H9 (cell line): ENCODE data around the gene CLEC18C. TPM values are rescaled to one million over a fixed set of nuclear protein-coding genes. Genes with fewer than 3 reads are reported as not detected.
"Not testable (repeated sequence)": the region's sequence is repeated elsewhere in the genome, so short reads cannot be mapped to it uniquely, and the experiment has no call there.

Experiments used
- DNase-seq: peaks from one replicate; pipeline ENCODE4 v3.0.0-alpha.2; 2017
- H2AFZ ChIP-seq: one replicate; pipeline ENCODE4 v1.6.1; 2013; ENCODE audit warnings: mild to moderate bottlenecking, low read length, control low read depth, moderate library complexity
- H2AK5ac ChIP-seq: 2 replicates; pipeline ENCODE4 v1.6.1; 2013; ENCODE audit warnings: low read length, control low read depth, mixed read lengths; ENCODE audit not compliant: insufficient read length
- H2BK120ac ChIP-seq: one replicate; pipeline ENCODE4 v1.6.1; 2013; ENCODE audit warnings: low read depth, mild to moderate bottlenecking, low read length, control low read depth, inconsistent platforms; ENCODE audit not compliant: poor library complexity, severe bottlenecking
- H2BK12ac ChIP-seq: 2 replicates; pipeline ENCODE4 v1.6.1; 2013; ENCODE audit warnings: low read length, control low read depth, mixed read lengths, low read depth; ENCODE audit not compliant: insufficient read length
- H2BK15ac ChIP-seq: 2 replicates; pipeline ENCODE4 v1.6.1; 2013; ENCODE audit warnings: low read depth, low read length, control low read depth
- H2BK20ac ChIP-seq: one replicate; pipeline ENCODE4 v1.6.1; 2013; ENCODE audit warnings: low read depth, mild to moderate bottlenecking, low read length, control low read depth, inconsistent platforms; ENCODE audit not compliant: poor library complexity, severe bottlenecking
- H2BK5ac ChIP-seq: 2 replicates; pipeline ENCODE4 v1.6.1; 2013; ENCODE audit warnings: low read length, control low read depth, mixed read lengths; ENCODE audit not compliant: insufficient read length
- H3K14ac ChIP-seq: 2 replicates; pipeline ENCODE4 v1.6.1; 2013; ENCODE audit warnings: low read length, control low read depth; ENCODE audit not compliant: insufficient read depth
- H3K18ac ChIP-seq: 2 replicates; pipeline ENCODE4 v1.6.1; 2013; ENCODE audit warnings: low read depth, mild to moderate bottlenecking, mixed read lengths, low read length, control low read depth; ENCODE audit not compliant: insufficient read length
- H3K23ac ChIP-seq: 2 replicates; pipeline ENCODE4 v1.6.1; 2013; ENCODE audit warnings: low read length, control low read depth, mixed read lengths, low read depth; ENCODE audit not compliant: insufficient read length
- H3K23me2 ChIP-seq: 2 replicates; pipeline ENCODE4 v1.6.1; 2013; ENCODE audit warnings: low read depth, mild to moderate bottlenecking, mixed read lengths, low read length, control low read depth; ENCODE audit not compliant: insufficient read length, poor library complexity, severe bottlenecking
- H3K27ac ChIP-seq: 2 replicates; pipeline ENCODE4 v1.5.1; 2013; ENCODE audit warnings: low read length, control low read depth, mixed read lengths, low read depth; ENCODE audit not compliant: insufficient read length
- H3K27me3 ChIP-seq: 2 replicates; pipeline ENCODE4 v1.6.1; 2013; ENCODE audit warnings: low read length, control low read depth, inconsistent platforms; ENCODE audit not compliant: insufficient read depth
- H3K4ac ChIP-seq: 2 replicates; pipeline ENCODE4 v1.6.1; 2013; ENCODE audit warnings: low read depth, mild to moderate bottlenecking, control low read depth, inconsistent platforms, low read length, moderate library complexity
- H3K4me1 ChIP-seq: 2 replicates; pipeline ENCODE4 v1.6.1; 2013; ENCODE audit warnings: low read length, control low read depth, inconsistent platforms; ENCODE audit not compliant: insufficient read depth
- H3K4me2 ChIP-seq: 2 replicates; pipeline ENCODE4 v1.6.1; 2013; ENCODE audit warnings: low read length, control low read depth, mixed read lengths; ENCODE audit not compliant: insufficient read length, insufficient read depth
- H3K56ac ChIP-seq: 2 replicates; pipeline ENCODE4 v1.6.1; 2013; ENCODE audit warnings: low read depth, mild to moderate bottlenecking, mixed read lengths, low read length, control low read depth; ENCODE audit not compliant: insufficient read length
- H3K79me1 ChIP-seq: 2 replicates; pipeline ENCODE4 v1.6.1; 2013; ENCODE audit warnings: low read depth, mild to moderate bottlenecking, moderate library complexity, low read length, control low read depth, inconsistent platforms; ENCODE audit not compliant: insufficient read depth, poor library complexity, severe bottlenecking
- H3K79me2 ChIP-seq: 2 replicates; pipeline ENCODE4 v1.6.1; 2013; ENCODE audit warnings: low read length, control low read depth, inconsistent platforms; ENCODE audit not compliant: insufficient read depth
- H3K9ac ChIP-seq: 2 replicates; pipeline ENCODE4 v1.6.1; 2013; ENCODE audit warnings: low read length, control low read depth, mixed read lengths; ENCODE audit not compliant: insufficient read length; ENCODE audit errors: extremely low read depth
- H3K9me3 ChIP-seq: one replicate; pipeline ENCODE4 v1.6.1; 2013; ENCODE audit warnings: low read depth, low read length, inconsistent platforms; ENCODE audit not compliant: control insufficient read depth
- H3T11ph ChIP-seq: one replicate; pipeline ENCODE4 v1.6.1; 2013; ENCODE audit warnings: mild to moderate bottlenecking, low read length, control low read depth, inconsistent platforms
- H4K20me1 ChIP-seq: one replicate; pipeline ENCODE4 v1.6.1; 2013; ENCODE audit not compliant: control insufficient read depth, insufficient read length, insufficient read depth
- H4K5ac ChIP-seq: 2 replicates; pipeline ENCODE4 v1.6.1; 2013; ENCODE audit warnings: low read depth, mild to moderate bottlenecking, mixed read lengths, low read length, control low read depth; ENCODE audit not compliant: insufficient read length
- H4K8ac ChIP-seq: replicated peaks from 2 replicates; pipeline ENCODE4 v1.6.1; 2013; ENCODE audit warnings: low read length, control low read depth, mixed read lengths, low read depth; ENCODE audit not compliant: insufficient read length
- H4K91ac ChIP-seq: 2 replicates; pipeline ENCODE4 v1.6.1; 2013; ENCODE audit warnings: low read depth, mild to moderate bottlenecking, moderate library complexity, mixed read lengths, low read length, control low read depth; ENCODE audit not compliant: insufficient read length
- H3K27ac Mint-ChIP-seq, 3 experiments: 2 replicates in 2 of 3; 3 replicates in 1 of 3; pipeline ENCODE4 v1.8.0; 2020 to 2021; ENCODE audit warnings: mixed read lengths in 3 of 3, mild to moderate bottlenecking in 1 of 3, moderate library complexity in 1 of 3
- H3K27me3 Mint-ChIP-seq: 2 replicates; pipeline ENCODE4 v1.8.0; 2021; ENCODE audit warnings: low read depth, mild to moderate bottlenecking, moderate library complexity, mixed read lengths
- H3K36me3 Mint-ChIP-seq, 3 experiments: 2 replicates in 2 of 3; 3 replicates in 1 of 3; pipeline ENCODE4 v1.8.0; 2020 to 2021; ENCODE audit warnings: low read depth in 3 of 3, mixed read lengths in 3 of 3; ENCODE audit not compliant: insufficient read depth in 1 of 3
- H3K4me1 Mint-ChIP-seq, 2 experiments: 2 replicates each; pipeline ENCODE4 v1.8.0; 2020; ENCODE audit warnings: mixed read lengths in 2 of 2
- H3K4me3 Mint-ChIP-seq, 2 experiments: 2 replicates in 1 of 2; 3 replicates in 1 of 2; pipeline ENCODE4 v1.8.0; 2020 to 2021; ENCODE audit warnings: mild to moderate bottlenecking in 2 of 2, mixed read lengths in 2 of 2, moderate library complexity in 1 of 2
- H3K9me3 Mint-ChIP-seq, 2 experiments: 2 replicates in 1 of 2; 3 replicates in 1 of 2; pipeline ENCODE4 v1.8.0; 2020; ENCODE audit warnings: mild to moderate bottlenecking in 2 of 2, mixed read lengths in 2 of 2, moderate library complexity in 1 of 2
- WGBS: extraction: QIAGEN DNeasy Blood & Tissue Kit; methylation state at CpG from one replicate; pipeline ENCODE4 v1.1.7; 2013; ENCODE audit warnings: missing lambda C conversion rate, low lambda C conversion rate, mixed read lengths; ENCODE audit not compliant: insufficient read length; ENCODE audit errors: extremely low coverage; 5-methylcytosine and 5-hydroxymethylcytosine counted together
- total RNA-seq: library from RNA; stranded (reverse); gene quantifications from 2 replicates; pipeline ENCODE4 v1.2.1, GENCODE V29; 2021

CLEC18C gene
- total RNA-seq, 1 experiment from 2014 or later = 0.11 TPM

DNA sequence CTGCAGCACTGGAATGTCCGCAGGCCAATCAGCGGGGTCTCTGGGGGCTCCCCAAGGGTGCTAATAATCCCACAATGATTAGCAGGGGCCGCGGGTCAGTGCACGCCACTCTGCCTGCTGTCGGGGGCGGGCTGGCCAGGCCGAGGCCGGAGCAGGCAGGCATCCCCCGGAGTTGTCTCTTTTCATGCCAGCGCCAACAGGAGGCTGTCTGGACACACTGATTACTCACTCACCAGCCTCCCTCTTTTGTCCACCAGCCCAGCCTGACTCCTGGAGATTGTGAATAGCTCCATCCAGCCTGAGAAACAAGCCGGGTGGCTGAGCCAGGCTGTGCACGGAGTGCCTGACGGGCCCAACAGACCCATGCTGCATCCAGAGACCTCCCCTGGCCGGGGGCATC, 329 bp downstream of the CLEC18C start:
- H2BK20ac ChIP-seq, H3T11ph ChIP-seq, DNase-seq, H2BK120ac ChIP-seq, H3K18ac ChIP-seq, H3K79me2 ChIP-seq, H3K23ac ChIP-seq, H4K8ac ChIP-seq, H3K4me1 ChIP-seq, H4K20me1 ChIP-seq, H2AFZ ChIP-seq, H3K4me3 Mint-ChIP-seq, H3K79me1 ChIP-seq, H3K27me3 ChIP-seq, H3K9me3 Mint-ChIP-seq, H2BK5ac ChIP-seq, H3K27me3 Mint-ChIP-seq, H4K5ac ChIP-seq, H3K23me2 ChIP-seq, H3K4me2 ChIP-seq, H3K4ac ChIP-seq, H2BK12ac ChIP-seq, H3K9me3 ChIP-seq, H3K4me1 Mint-ChIP-seq, H3K27ac ChIP-seq, H3K9ac ChIP-seq, H2AK5ac ChIP-seq, H2BK15ac ChIP-seq, H3K56ac ChIP-seq, H3K14ac ChIP-seq, H3K27ac Mint-ChIP-seq, H4K91ac ChIP-seq, H3K36me3 Mint-ChIP-seq: not testable (repeated sequence)
- WGBS = no CpG with 5 or more reads among the region's 15 CpGs

DNA sequence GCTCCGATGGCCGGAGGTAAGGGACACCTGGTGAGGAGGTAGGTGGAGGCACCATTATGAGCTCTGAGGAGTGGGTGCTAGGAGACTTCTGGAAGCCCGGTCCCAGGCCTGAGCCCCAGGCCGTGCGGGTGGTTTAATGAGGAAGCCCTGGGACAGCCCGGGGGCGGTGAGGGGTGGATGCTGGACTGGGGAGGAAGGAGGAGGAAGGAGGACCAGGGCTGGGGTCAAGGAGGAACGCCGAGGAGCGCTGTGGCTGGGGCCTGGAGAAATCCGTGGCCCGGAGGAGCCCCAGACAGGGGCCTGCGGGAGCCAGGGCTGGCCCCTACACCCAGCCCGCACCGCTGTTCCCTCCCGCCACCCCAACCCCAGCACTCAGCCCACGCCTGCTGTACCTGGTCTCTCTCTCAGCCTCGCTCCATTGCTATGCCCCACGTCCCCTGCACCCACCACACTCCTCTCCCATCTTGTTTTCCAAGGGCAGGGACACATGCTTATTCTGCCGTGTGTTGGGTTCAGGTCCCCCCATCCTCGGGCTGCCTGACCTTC, 873 bp downstream of the CLEC18C start:
- not testable (repeated sequence) for H2BK15ac ChIP-seq, H2AK5ac ChIP-seq, H3K27me3 Mint-ChIP-seq, H3K9me3 Mint-ChIP-seq, H3K4me1 Mint-ChIP-seq, H4K5ac ChIP-seq, H3K27ac ChIP-seq, H3K27ac Mint-ChIP-seq, H4K8ac ChIP-seq, H3K27me3 ChIP-seq, H4K20me1 ChIP-seq, H3K4ac ChIP-seq, H3K23ac ChIP-seq, DNase-seq, H3K9me3 ChIP-seq, H2BK5ac ChIP-seq, H3K23me2 ChIP-seq, H3K79me2 ChIP-seq, H2AFZ ChIP-seq, H3T11ph ChIP-seq, H3K4me2 ChIP-seq, H2BK20ac ChIP-seq, H3K14ac ChIP-seq, H3K4me3 Mint-ChIP-seq, H3K4me1 ChIP-seq, H2BK12ac ChIP-seq, H4K91ac ChIP-seq, H3K18ac ChIP-seq, H3K56ac ChIP-seq, H3K79me1 ChIP-seq, H2BK120ac ChIP-seq, H3K9ac ChIP-seq, H3K36me3 Mint-ChIP-seq
- no CpG with 5 or more reads among the region's 21 CpGs for WGBS
